C4-2B (cell line): ENCODE data around the gene QKI.
A peak's percentile ranks its signal among the peaks of the same experiment; 100 is the strongest.

Experiments
- H3K27ac ChIP-seq: fragments of 450-650 bp; 2 replicates; pipeline ENCODE4 v1.5.1; 2017
- CTCF ChIP-seq: fragments of 450-650 bp; conservative IDR thresholded peaks from 2 replicates; pipeline ENCODE4 v1.5.1; 2017; ENCODE audit warnings: mild to moderate bottlenecking
- ZFX ChIP-seq: fragments of 450-650 bp; IDR thresholded peaks from 2 replicates; pipeline ENCODE4 v1.6.1; 2017

The QKI gene

DNA sequence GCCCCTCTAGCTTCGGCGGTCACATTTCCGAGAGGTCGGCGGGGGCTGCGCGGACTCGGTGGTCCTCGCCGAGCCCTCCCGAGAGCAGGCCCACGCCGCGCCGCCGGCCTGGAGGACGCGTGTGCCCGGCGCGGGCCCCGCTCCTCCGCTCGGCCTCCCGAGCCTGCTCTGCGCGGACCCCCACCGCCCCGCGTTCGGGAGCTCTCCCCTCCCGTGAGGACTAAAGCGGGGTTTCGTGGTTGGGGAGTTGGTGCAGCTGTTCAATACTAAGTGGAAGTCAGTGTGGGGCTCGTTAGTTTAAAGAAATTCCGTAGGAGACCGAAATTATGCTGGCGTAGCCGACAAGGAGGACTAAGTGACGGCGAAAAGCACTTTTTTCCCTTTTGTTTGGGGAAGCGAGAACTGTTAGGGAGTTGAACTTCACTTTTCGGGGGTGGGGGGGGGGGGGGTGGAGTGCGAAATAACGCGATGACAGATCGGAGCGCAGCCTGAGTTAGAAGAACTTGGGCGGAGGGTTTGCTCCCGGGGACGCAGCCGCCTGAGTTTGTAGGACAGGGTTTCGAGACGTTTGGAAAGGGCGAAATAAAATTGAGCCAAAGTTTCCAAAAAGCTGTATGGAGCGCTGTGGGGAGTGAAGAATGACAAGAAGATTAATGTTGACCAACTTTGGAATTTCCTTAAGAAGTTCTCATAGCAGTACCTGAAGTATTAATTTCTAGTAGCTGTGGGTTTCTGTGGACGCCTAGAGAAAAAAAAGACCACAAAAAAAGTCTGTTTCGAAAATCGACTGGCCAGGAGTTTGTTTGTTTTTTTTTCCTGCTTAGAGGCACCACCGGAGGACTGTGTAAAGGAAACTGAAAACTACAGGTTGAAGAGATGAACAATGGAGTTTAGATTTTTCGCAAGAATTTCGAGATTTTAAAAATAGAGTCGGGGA is 1.4 kb downstream of the QKI start:
- TF ChIP-seq ZFX = peak; percentile 51
- TF ChIP-seq CTCF = no peak
- peak overlapping the region; percentile 83 for H3K27ac ChIP-seq

- no peak overlapping the region for H3K27ac ChIP-seq
- TF ChIP-seq ZFX = no peak
- peak; percentile 75 for TF ChIP-seq CTCF
Measured at GRCh38 chr6:163416557-163417253, 2.2 kb downstream of the QKI start.

DNA sequence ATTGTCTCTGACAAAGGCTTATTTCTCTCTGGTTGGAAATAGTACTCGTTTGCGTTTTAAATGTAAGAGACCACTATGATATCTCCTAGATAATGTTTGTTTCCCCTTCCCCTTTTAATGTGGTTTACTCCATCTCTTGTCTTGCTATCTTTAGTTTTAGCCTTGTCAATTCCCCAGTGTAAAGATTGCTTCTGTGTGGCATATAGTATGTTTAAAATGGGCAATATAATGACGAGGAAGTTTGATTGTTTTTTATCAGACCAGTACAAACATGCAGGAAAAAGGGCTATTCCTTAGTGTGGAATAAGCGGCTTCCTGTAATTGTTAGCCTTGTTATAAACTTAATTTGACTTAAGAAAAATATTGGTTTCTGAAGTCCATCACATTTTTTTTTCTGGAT is 3.1 kb downstream of the QKI start:
- TF ChIP-seq CTCF (no peak), ZFX (no peak)
- H3K27ac ChIP-seq = no peak overlapping the region

DNA sequence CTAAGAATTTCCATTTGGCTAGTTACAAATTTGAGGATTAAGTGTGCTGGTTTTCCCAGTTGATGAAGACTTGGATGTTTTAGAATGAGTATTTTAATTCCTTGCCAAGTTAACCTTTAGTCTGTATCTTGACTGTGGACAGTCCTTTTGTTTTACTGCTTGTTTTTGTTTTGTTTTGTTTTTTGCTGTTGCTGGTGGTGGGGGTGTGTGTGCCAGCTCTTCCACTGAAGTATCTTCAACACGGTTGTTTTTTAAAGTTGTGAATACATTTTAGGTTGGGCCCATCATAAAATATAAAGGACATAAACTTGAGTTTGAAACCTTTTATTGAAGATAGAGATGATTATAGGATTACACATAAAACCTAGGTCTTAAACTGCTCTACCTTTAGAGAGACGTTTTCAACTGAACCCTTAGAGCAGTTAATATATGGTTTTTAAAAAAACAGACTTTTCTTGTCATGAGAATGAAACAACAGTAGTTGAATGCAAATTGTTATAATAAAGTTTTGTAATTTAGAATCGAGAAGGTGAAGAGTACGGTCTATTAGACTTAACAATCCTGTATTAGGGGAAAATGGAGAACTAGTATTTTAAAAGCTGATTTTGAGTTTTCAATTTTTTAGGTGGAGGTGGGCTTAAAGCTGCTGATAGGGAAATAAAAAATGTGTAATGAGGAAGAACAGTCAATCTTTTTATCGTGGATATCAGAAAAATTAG is 4.0 kb downstream of the QKI start:
- TF ChIP-seq ZFX = no peak
- TF ChIP-seq CTCF = no peak
- H3K27ac ChIP-seq = no peak overlapping the region

DNA sequence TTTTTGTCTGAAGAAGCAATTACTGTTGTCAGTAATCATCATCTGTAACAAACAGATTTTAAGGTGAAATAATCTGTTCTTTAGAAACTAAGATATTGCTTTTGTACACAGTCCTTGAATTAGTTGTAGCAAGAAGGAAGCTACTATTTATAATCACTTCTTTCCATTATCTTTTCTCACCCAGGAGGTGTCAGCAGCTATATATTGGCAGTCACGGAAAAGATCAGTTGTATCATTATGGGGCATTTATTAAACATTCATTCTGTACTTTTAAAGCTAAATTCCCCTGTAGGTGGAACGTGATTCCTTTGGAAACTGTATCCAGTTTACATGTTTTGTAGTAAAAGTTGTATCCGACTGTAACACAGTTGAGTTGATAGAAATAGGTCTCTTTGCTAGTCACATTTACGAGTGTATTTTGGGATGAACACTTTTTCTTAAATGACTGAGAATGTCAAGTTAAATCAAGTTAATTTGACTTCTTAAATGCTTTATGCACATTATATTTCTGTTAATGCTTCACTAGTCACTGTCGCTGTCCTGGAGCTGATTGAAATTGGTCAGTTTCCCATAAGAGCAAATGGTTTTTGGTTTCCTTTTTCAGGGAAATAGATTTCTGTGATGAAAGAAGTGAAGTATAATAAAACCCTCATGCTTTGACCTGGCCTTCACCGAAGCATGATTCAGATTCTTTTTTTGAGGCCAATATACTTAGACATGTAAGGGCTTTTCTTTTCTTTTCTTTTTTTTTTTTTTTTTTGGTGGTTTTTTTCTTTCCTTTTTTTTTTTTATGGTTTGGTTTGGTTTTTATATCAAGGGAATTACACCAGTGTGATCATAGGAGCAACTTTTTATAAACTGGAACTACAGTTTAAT is 5.1 kb downstream of the QKI start:
- no peak overlapping the region for H3K27ac ChIP-seq
- no peak for TF ChIP-seq ZFX
- TF ChIP-seq CTCF = no peak

GRCh38 chr6:163420289-163420614 is 5.7 kb downstream of the QKI start:
- no peak for TF ChIP-seq ZFX
- no peak for TF ChIP-seq CTCF

More at GRCh38 chr6:163420289-163420614, 5.7 kb downstream of the QKI start:
- H3K27ac ChIP-seq = no peak overlapping the region
